ENCODE measurements around the gene FXYD7.
A peak's percentile ranks its signal among the peaks of the same experiment; 100 is the strongest.

FXYD7 gene

DNA sequence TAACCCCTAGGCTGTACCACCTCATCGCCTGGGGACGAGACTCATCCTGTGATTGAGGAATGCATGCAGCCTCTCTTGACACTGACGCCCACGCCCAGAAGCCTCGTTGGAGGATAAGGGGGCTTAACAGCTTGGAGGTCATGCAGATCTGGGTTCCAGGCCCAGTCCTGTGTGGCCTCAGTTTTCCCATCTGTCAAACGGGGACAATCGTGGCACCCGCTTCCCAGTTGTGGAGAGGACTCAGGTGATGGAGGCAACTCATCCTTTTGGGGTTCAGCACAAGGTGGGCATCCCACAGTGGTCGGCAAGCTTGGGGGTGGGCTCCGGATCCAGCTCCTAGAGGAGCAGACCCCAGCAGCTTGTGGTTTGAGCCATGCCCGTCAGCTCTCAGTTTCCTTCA is 6.8 kb upstream of the FXYD7 start (continued):
- TF ChIP-seq, protein P1, sequence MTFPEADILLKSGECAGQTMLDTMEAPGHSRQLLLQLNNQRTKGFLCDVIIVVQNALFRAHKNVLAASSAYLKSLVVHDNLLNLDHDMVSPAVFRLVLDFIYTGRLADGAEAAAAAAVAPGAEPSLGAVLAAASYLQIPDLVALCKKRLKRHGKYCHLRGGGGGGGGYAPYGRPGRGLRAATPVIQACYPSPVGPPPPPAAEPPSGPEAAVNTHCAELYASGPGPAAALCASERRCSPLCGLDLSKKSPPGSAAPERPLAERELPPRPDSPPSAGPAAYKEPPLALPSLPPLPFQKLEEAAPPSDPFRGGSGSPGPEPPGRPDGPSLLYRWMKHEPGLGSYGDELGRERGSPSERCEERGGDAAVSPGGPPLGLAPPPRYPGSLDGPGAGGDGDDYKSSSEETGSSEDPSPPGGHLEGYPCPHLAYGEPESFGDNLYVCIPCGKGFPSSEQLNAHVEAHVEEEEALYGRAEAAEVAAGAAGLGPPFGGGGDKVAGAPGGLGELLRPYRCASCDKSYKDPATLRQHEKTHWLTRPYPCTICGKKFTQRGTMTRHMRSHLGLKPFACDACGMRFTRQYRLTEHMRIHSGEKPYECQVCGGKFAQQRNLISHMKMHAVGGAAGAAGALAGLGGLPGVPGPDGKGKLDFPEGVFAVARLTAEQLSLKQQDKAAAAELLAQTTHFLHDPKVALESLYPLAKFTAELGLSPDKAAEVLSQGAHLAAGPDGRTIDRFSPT (tag by site-specific recombination; IDR thresholded peaks at IDR 0.05): 0 out of 2 replicates have a peak, but pooled peaks have one; percentile 12
- TF ChIP-seq ZNF274 (IDR thresholded peaks at IDR 0.05; ENCODE audit: low read length) (no peak), ZNF274 (tag by site-specific recombination; IDR thresholded peaks at IDR 0.05; ENCODE audit: borderline replicate concordance) (no peak), EGR2 (tag by site-specific recombination; IDR thresholded peaks at IDR 0.05; ENCODE audit: low read depth) (0 out of 2 replicates have a peak, but pooled peaks have one; percentile 12), ZNF354C (tag by site-specific recombination; IDR thresholded peaks at IDR 0.05; ENCODE audit: borderline replicate concordance, low read depth) (no peak), ZNF214 (tag by site-specific recombination; IDR thresholded peaks at IDR 0.05; ENCODE audit: borderline replicate concordance) (no peak), HOXA7 (CRISPR knock-in tag; IDR thresholded peaks at IDR 0.05; ENCODE audit: borderline replicate concordance) (no peak), KLF8 (tag by site-specific recombination; IDR thresholded peaks at IDR 0.05) (no peak)
- TF ChIP-seq, protein P2, sequence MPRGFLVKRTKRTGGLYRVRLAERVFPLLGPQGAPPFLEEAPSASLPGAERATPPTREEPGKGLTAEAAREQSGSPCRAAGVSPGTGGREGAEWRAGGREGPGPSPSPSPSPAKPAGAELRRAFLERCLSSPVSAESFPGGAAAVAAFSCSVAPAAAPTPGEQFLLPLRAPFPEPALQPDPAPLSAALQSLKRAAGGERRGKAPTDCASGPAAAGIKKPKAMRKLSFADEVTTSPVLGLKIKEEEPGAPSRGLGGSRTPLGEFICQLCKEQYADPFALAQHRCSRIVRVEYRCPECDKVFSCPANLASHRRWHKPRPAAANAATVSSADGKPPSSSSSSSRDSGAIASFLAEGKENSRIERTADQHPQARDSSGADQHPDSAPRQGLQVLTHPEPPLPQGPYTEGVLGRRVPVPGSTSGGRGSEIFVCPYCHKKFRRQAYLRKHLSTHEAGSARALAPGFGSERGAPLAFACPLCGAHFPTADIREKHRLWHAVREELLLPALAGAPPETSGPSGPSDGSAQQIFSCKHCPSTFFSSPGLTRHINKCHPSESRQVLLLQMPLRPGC (tag by site-specific recombination; IDR thresholded peaks at IDR 0.05): no peak
- TF ChIP-seq, protein P3, sequence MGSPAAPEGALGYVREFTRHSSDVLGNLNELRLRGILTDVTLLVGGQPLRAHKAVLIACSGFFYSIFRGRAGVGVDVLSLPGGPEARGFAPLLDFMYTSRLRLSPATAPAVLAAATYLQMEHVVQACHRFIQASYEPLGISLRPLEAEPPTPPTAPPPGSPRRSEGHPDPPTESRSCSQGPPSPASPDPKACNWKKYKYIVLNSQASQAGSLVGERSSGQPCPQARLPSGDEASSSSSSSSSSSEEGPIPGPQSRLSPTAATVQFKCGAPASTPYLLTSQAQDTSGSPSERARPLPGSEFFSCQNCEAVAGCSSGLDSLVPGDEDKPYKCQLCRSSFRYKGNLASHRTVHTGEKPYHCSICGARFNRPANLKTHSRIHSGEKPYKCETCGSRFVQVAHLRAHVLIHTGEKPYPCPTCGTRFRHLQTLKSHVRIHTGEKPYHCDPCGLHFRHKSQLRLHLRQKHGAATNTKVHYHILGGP (tag by site-specific recombination; IDR thresholded peaks at IDR 0.05): no peak
- TF ChIP-seq, protein P4, sequence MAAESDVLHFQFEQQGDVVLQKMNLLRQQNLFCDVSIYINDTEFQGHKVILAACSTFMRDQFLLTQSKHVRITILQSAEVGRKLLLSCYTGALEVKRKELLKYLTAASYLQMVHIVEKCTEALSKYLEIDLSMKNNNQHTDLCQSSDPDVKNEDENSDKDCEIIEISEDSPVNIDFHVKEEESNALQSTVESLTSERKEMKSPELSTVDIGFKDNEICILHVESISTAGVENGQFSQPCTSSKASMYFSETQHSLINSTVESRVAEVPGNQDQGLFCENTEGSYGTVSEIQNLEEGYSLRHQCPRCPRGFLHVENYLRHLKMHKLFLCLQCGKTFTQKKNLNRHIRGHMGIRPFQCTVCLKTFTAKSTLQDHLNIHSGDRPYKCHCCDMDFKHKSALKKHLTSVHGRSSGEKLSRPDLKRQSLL (tag by site-specific recombination; IDR thresholded peaks at IDR 0.05): no peak
- TF ChIP-seq, protein P5, sequence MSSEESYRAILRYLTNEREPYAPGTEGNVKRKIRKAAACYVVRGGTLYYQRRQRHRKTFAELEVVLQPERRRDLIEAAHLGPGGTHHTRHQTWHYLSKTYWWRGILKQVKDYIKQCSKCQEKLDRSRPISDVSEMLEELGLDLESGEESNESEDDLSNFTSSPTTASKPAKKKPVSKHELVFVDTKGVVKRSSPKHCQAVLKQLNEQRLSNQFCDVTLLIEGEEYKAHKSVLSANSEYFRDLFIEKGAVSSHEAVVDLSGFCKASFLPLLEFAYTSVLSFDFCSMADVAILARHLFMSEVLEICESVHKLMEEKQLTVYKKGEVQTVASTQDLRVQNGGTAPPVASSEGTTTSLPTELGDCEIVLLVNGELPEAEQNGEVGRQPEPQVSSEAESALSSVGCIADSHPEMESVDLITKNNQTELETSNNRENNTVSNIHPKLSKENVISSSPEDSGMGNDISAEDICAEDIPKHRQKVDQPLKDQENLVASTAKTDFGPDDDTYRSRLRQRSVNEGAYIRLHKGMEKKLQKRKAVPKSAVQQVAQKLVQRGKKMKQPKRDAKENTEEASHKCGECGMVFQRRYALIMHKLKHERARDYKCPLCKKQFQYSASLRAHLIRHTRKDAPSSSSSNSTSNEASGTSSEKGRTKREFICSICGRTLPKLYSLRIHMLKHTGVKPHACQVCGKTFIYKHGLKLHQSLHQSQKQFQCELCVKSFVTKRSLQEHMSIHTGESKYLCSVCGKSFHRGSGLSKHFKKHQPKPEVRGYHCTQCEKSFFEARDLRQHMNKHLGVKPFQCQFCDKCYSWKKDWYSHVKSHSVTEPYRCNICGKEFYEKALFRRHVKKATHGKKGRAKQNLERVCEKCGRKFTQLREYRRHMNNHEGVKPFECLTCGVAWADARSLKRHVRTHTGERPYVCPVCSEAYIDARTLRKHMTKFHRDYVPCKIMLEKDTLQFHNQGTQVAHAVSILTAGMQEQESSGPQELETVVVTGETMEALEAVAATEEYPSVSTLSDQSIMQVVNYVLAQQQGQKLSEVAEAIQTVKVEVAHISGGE (tag by site-specific recombination; conservative IDR thresholded peaks at IDR 0.05; ENCODE audit: low read depth): no peak
- TF ChIP-seq, protein P6, sequence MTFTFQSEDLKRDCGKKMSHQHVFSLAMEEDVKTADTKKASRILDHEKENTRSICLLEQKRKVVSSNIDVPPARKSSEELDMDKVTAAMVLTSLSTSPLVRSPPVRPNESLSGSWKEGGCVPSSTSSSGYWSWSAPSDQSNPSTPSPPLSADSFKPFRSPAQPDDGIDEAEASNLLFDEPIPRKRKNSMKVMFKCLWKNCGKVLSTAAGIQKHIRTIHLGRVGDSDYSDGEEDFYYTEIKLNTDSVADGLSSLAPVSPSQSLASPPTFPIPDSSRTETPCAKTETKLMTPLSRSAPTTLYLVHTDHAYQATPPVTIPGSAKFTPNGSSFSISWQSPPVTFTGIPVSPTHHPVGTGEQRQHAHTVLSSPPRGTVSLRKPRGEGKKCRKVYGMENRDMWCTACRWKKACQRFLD (tag by site-specific recombination; IDR thresholded peaks at IDR 0.05): no peak

DNA sequence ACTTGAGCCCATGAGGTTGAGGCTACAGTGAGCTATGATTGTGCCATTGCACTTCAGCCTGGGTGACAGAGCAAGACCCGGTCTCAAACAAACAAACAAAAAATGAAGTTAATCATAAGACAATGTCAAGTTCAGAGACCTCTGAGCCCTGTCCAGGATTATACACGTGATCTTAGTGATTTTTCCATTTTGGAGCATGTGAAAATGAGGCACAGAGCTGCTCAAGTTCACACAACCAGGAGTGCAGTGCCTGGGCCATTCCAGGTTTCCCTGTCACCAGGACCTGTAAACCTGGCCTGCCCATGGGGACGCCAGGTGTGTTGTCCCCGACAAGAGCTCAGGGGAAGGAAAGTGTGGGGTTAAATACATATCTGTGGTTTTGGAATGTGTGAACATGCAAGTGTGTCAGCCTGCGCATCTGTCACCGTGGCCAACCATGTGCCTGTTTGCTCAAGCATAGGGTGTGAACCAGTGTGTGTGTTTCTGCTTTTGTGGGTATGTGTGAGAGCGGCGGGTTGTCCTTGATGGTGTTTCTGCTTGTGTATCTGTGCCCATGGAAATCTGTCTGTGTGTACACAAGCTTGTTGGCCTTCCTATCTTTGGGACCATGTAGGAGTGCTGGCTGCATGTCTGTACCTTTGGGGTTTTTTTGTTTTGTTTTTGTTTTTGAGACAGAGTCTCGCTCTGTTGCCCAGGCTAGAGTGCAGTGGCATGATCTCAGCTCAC is 5.9 kb upstream of the FXYD7 start:
- ChIA-PET CTCF (interaction anchor here (0.6 to 5.5 kb wide), 26 partner anchors 10 to 601 kb away, joined by 3 to 108 read pairs (median 6); partner anchors contain the start of gene FXYD3), POLR2A (interaction anchor here (1.0 to 1.4 kb wide), 2 partner anchors 13 to 20 kb away, joined by 3 to 4 read pairs; no protein-coding TSS in a partner anchor)
- H3K4me1 ChIP-seq (ENCODE audit: control insufficient read depth, insufficient read depth, low read length): peaks cover 14% of the 10 kb centered on the region
- no peak overlapping the region for H3K4me3 ChIP-seq (ENCODE audit: low read depth, low read length)
- H3K9me3 ChIP-seq (ENCODE audit: control insufficient read depth, insufficient read depth, low read depth, low read length): no peaks in the 10 kb centered on the region
- TF ChIP-seq, protein P7, sequence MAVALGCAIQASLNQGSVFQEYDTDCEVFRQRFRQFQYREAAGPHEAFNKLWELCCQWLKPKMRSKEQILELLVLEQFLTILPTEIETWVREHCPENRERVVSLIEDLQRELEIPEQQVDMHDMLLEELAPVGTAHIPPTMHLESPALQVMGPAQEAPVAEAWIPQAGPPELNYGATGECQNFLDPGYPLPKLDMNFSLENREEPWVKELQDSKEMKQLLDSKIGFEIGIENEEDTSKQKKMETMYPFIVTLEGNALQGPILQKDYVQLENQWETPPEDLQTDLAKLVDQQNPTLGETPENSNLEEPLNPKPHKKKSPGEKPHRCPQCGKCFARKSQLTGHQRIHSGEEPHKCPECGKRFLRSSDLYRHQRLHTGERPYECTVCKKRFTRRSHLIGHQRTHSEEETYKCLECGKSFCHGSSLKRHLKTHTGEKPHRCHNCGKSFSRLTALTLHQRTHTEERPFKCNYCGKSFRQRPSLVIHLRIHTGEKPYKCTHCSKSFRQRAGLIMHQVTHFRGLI (tag by site-specific recombination; IDR thresholded peaks at IDR 0.05): peak; percentile 11; the same call in 1 of the 2 replicates
- TF ChIP-seq, protein P8, sequence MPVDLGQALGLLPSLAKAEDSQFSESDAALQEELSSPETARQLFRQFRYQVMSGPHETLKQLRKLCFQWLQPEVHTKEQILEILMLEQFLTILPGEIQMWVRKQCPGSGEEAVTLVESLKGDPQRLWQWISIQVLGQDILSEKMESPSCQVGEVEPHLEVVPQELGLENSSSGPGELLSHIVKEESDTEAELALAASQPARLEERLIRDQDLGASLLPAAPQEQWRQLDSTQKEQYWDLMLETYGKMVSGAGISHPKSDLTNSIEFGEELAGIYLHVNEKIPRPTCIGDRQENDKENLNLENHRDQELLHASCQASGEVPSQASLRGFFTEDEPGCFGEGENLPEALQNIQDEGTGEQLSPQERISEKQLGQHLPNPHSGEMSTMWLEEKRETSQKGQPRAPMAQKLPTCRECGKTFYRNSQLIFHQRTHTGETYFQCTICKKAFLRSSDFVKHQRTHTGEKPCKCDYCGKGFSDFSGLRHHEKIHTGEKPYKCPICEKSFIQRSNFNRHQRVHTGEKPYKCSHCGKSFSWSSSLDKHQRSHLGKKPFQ (tag by site-specific recombination; IDR thresholded peaks at IDR 0.05): peak; percentile 85
- TF ChIP-seq ZFP37 (tag by site-specific recombination; IDR thresholded peaks at IDR 0.05): no peak
- H3K27ac ChIP-seq (ENCODE audit: extremely low read depth, low read depth, low read length): no peak overlapping the region
- no peaks in the 10 kb centered on the region; a peak in 1 of 3 replicates for H3K36me3 ChIP-seq (ENCODE audit: control insufficient read depth in 2 of 2, insufficient read depth in 1 of 2, low read length in 2 of 2)
